Brain microvascular endothelial cell (primary cell): ENCODE data around the gene DHCR7.

ENCODE experiments used
- DNase-seq: peaks from one replicate; pipeline ENCODE4 v3.0.0-alpha.2; 2020
- H3K27ac ChIP-seq: fragments of 250-450 bp; sonication (Bioruptor Pico); 2 replicates; pipeline ENCODE4 v1.5.1; 2020; ENCODE audit warnings: mild to moderate bottlenecking, moderate library complexity
- H3K27me3 ChIP-seq: fragments of 250-450 bp; sonication (Bioruptor Pico); replicated peaks from 2 replicates; pipeline ENCODE4 v1.5.1; 2020; ENCODE audit warnings: mild to moderate bottlenecking
- H3K36me3 ChIP-seq: fragments of 250-450 bp; sonication (Bioruptor Pico); replicated peaks from 2 replicates; pipeline ENCODE4 v1.5.1; 2020; ENCODE audit warnings: mild to moderate bottlenecking
- H3K4me3 ChIP-seq: 2 replicates; pipeline ENCODE4 v1.5.1; 2011; ENCODE audit warnings: low read depth, mild to moderate bottlenecking, control low read depth, low read length, moderate library complexity
- in situ Hi-C: cut with HindIII; loops from 2 replicates; pipeline ENCODE4 v1.10.0; 2017; ENCODE audit warnings: low sequenced_read_pairs, low pct_ligation_motif_present
- TF ChIP-seq, protein P1 (sequence below): IDR thresholded peaks from 2 replicates; pipeline ENCODE4 v1.5.1; 2011; ENCODE audit warnings: low read depth, mild to moderate bottlenecking, moderate library complexity, low read length, control low read depth, inconsistent platforms; ENCODE audit errors: missing control alignments

Gene DHCR7

DNA sequence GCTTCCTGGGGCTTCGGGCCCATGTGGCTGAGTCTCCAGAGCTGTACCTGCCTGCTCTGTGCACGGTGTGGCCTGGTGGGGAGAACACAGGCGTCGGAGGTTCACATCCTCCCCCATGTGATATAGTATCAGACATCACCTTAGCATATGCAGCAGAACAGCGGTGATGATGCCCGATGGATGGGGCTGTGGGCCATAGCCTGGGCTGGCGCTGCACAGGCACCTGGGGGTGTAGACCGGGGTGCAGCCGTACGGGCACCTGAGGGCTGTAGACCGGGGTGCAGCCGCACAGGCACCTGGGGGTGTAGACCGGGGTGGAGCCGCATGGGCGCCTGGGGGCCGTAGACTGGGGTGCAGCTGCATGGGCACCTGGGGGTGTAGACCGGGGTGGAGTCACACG lies 34.0 kb upstream of the DHCR7 start:
- Histone ChIP-seq H3K27me3 (no peaks in the 10 kb centered on the region), H3K4me3 (no peak overlapping the region), H3K36me3 (peaks cover 56% of the 10 kb centered on the region), H3K27ac (no peak overlapping the region)
- no peak for DNase-seq
- TF ChIP-seq, protein P1, sequence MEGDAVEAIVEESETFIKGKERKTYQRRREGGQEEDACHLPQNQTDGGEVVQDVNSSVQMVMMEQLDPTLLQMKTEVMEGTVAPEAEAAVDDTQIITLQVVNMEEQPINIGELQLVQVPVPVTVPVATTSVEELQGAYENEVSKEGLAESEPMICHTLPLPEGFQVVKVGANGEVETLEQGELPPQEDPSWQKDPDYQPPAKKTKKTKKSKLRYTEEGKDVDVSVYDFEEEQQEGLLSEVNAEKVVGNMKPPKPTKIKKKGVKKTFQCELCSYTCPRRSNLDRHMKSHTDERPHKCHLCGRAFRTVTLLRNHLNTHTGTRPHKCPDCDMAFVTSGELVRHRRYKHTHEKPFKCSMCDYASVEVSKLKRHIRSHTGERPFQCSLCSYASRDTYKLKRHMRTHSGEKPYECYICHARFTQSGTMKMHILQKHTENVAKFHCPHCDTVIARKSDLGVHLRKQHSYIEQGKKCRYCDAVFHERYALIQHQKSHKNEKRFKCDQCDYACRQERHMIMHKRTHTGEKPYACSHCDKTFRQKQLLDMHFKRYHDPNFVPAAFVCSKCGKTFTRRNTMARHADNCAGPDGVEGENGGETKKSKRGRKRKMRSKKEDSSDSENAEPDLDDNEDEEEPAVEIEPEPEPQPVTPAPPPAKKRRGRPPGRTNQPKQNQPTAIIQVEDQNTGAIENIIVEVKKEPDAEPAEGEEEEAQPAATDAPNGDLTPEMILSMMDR = no peak
- in situ Hi-C loops = no loop called here

DNA sequence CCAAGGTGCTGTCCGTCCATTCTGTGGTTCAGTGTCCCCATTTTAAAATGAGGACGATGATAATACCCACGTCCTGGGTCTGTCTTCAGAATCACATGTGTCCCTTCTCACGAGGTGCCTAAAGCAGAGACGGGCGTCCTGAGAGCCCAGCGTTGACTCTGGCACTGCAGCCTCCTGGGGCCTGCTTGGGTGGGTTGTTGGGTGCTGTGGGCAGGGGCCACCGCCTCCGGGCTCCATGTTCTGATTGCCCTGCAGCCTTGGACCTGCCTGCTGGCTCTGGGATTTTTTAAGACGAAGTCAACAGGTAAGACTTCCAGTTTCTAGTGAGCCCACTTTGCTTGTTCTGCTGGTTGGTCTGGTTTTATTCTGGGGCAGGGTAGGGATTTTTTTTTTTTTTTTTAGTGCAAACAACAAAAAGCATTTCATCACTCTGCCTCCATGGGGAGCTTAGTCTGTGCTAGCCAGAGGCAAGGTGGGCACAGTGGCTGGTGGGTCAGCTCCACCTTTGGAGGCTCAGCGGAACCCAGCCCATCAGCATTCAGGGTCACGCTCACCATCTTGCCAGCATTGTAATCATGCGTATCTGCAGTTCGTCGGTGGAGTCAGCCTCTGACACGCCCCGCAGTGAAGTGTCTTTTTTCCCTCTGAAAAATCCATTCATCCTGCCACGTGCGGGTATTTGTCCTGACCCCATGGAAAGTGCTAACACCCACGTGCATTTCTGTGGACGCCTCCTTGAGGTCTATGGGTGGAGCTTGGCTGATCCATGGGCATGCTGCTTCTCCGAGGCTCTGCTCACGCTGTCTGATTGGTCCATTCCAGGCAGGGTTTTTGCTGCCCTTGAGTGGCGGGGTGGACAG lies 33.1 kb upstream of the DHCR7 start:
- Histone ChIP-seq H3K27me3 (no peaks in the 10 kb centered on the region), H3K27ac (no peak overlapping the region), H3K36me3 (peaks cover 61% of the 10 kb centered on the region), H3K4me3 (no peak overlapping the region)
- in situ Hi-C loops = no loop called here
- no peak for DNase-seq
- TF ChIP-seq, protein P1 = no peak

DNA sequence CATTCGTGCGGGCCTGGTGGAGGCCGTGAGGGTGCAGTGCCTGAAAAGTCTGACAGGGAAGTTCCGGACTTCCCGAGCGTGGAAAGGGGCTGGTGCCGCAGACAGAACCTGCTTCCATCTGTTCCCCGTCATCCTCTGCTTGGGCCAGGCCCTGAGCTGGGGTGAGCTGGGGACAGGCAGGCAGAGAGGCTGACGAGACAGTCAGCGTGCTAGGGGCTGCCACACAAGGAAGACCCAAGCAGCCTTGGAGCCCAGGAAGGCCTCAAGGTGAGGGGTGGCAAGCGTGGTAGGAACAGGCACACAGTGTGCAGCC lies 30.3 kb upstream of the DHCR7 start:
- Histone ChIP-seq H3K27ac (no peak overlapping the region), H3K27me3 (no peaks in the 10 kb centered on the region), H3K36me3 (peaks cover 50% of the 10 kb centered on the region), H3K4me3 (no peak overlapping the region)
- no peak for DNase-seq
- in situ Hi-C loops = no loop called here
- TF ChIP-seq, protein P1 = no peak

DNA sequence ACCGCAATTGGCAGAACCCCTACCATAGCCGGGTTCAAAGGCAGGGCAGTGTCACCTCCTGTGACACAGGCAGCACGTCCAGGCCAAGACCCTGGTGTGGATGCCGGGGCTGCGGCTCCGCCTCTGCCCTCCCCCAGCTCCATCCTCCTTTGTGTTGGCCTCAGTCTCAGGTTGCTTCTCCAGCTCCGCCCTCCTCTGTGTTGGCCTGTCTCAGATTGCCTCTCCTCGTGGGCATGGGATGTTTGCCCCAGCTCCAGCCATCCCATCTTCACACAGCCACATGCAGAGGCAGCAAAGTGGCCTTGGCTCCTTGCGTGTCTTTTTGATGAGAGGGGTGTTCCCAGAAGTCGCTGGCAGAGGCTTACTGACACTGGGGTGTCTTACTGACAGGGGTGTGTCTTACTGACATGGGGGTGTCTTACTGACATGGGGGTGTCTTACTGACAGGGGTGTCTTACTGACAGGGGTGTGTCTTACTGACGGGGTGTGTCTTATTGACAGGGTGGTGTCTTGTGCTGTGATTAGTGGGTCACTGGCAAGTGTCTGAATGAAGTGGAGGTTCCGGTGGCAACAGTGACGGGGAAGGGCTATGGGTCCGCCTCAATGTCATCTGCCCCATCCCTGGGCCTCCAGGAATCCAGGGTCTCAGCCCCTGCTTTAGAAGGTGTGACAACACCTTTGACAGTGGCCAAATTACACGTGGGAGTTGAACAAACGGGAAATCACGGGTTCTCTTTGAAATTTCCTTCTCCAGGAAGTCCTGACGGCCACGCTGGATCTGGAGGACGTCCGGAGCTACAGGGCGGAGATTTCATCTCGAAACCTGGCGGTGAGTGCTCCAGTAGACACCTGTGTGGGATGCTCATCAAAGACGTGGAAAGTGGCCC lies 29.7 kb upstream of the DHCR7 start:
- TF ChIP-seq, protein P1 = no peak
- no peak overlapping the region for H3K27ac ChIP-seq
- in situ Hi-C loops = no loop called here
- H3K36me3 ChIP-seq = peaks cover 49% of the 10 kb centered on the region
- H3K27me3 ChIP-seq = no peaks in the 10 kb centered on the region
- DNase-seq = no peak
- H3K4me3 ChIP-seq = no peak overlapping the region

DNA sequence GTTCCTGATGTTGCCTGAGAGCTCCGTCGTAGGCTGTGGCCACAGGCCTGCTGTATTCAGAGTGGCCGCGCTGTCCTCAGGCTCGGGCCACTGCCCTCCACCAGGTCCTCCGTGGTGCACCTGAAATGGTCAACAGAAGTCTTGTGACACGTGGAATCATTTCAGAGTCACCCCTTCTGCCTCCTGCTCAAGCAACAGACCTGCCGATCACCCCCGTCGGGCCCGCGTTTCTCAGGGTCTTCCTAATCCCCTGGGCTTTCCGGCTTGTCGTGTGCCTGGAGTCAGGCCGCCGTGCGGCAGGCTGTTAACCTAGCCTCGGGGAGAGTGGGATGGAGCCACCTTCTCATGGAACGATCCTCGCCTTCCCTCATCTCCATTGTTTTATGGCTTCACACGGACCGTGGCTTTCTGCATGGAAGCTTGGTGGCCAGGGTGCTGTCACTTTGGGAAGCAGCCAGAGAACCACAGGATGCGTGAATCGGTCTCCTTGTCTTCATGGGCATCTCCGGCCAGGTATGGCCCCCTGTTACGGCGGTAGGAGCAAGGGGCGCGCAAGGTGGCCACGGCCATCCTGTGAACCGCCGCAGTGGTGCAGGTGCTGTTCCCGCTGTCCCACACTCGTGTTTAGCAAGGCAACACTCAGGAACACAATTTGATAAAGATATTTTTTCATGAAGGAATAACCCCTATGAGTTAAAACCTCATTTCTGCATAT lies 28.9 kb upstream of the DHCR7 start:
- in situ Hi-C loops = no loop called here
- Histone ChIP-seq H3K4me3 (no peak overlapping the region), H3K27me3 (no peaks in the 10 kb centered on the region), H3K27ac (no peak overlapping the region), H3K36me3 (peaks cover 44% of the 10 kb centered on the region)
- DNase-seq = no peak
- TF ChIP-seq, protein P1 = no peak
